Endothelial cell of umbilical vein (primary cell): ENCODE measurements around the gene ZNF679. TPM values are rescaled to one million over a fixed set of nuclear protein-coding genes. Genes with fewer than 3 reads are reported as not detected.

Experiments
- BruUV-seq: library from RNA; stranded (reverse); fragments of 400-500 nt; replicated peaks from 2 replicates; lab custom pipeline; 2021; lab: Mats Ljungman, UMichigan
- CTCF ChIA-PET: fragments of 300-600, 350-600 bp; sonication (Branson Sonifier 250); formaldehyde crosslinking; loops from one replicate; lab custom pipeline; 2021; ENCODE audit warnings: antibody characterized with exemption, inconsistent platforms; lab: Charles Lee
- POLR2A ChIA-PET: fragments of 300-600, 350-600 bp; sonication (Branson Sonifier 250); formaldehyde crosslinking; loops from one replicate; lab custom pipeline; 2021; ENCODE audit warnings: antibody characterized with exemption, inconsistent platforms; lab: Charles Lee
- DNase-seq: peaks from one replicate; pipeline ENCODE4 v3.0.0-alpha.2; 2011; ENCODE audit warnings: low read depth, low spot score
- FAIRE-seq: peaks from 2 replicates; lab custom pipeline; 2011; peaks lifted over from hg19 to GRCh38; lab: Jason Lieb, UNC
- H2AFZ ChIP-seq: 2 replicates; pipeline ENCODE4 v1.6.0; 2012; ENCODE audit warnings: low read depth, low read length, control low read depth, inconsistent platforms
- H3K27ac ChIP-seq: 2 replicates; pipeline ENCODE4 v1.5.1; 2011; ENCODE audit warnings: low read depth, mild to moderate bottlenecking, control low read depth, low read length, moderate library complexity; ENCODE audit not compliant: insufficient read depth
- H3K27me3 ChIP-seq, 2 experiments: 2 replicates each; pipeline versions ENCODE4 v1.6.0 to v1.6.1; 2011; ENCODE audit warnings: low read length in 2 of 2, mixed read lengths in 1 of 2; ENCODE audit not compliant: control insufficient read depth in 2 of 2, insufficient read depth in 2 of 2
- H3K36me3 ChIP-seq, 2 experiments: 2 replicates in 1 of 2; 3 replicates in 1 of 2; pipeline ENCODE4 v1.5.1; 2011; ENCODE audit warnings: low read length in 2 of 2, mild to moderate bottlenecking in 1 of 2, moderate library complexity in 1 of 2; ENCODE audit not compliant: control insufficient read depth in 2 of 2, insufficient read depth in 2 of 2; ENCODE audit errors: extremely low read depth in 1 of 2
- H3K4me1 ChIP-seq: 3 replicates; pipeline ENCODE4 v1.5.1; 2011; ENCODE audit warnings: mild to moderate bottlenecking, low read length; ENCODE audit not compliant: control insufficient read depth, insufficient read depth; ENCODE audit errors: extremely low read depth
- H3K4me2 ChIP-seq: 2 replicates; pipeline ENCODE4 v1.6.1; 2011; ENCODE audit warnings: low read length, control low read depth, mixed read lengths; ENCODE audit not compliant: insufficient read depth
- H3K4me3 ChIP-seq, 3 experiments: fragments of 200-600 bp in 1 of 3; sonication (generic), shearing (Covaris generic) in 1 of 3; replicated peaks in 1 of 3; 2 replicates each; pipeline ENCODE4 v1.5.1; 2011 to 2016; ENCODE audit warnings: control low read depth in 3 of 3, low read length in 3 of 3, mild to moderate bottlenecking in 2 of 3, inconsistent platforms in 1 of 3, low read depth in 1 of 3, moderate library complexity in 1 of 3; ENCODE audit not compliant: insufficient read depth in 1 of 3
- H3K79me2 ChIP-seq: 2 replicates; pipeline ENCODE4 v1.6.0; 2012; ENCODE audit warnings: low read length, inconsistent platforms; ENCODE audit not compliant: control insufficient read depth, insufficient read depth
- H3K9ac ChIP-seq: replicated peaks from 2 replicates; pipeline ENCODE3; 2011; ENCODE audit warnings: low read length, control low read depth; ENCODE audit not compliant: insufficient read depth; ENCODE audit errors: extremely low read depth
- H3K9me1 ChIP-seq: replicated peaks from 3 replicates; pipeline ENCODE4 v1.6.0; 2011; ENCODE audit warnings: mild to moderate bottlenecking, low read length; ENCODE audit not compliant: control insufficient read depth, insufficient read depth; ENCODE audit errors: extremely low read depth
- H3K9me3 ChIP-seq: replicated peaks from 2 replicates; pipeline ENCODE4 v1.5.1; 2012; ENCODE audit warnings: low read length, inconsistent platforms; ENCODE audit not compliant: control insufficient read depth, insufficient read depth
- H4K20me1 ChIP-seq: replicated peaks from 2 replicates; pipeline ENCODE3; 2011; ENCODE audit warnings: mild to moderate bottlenecking, low read length; ENCODE audit not compliant: control insufficient read depth, insufficient read depth; ENCODE audit errors: extremely low read depth
- CTCF ChIP-seq, 2 donors: IDR thresholded peaks; 1 replicate in 1 of 2; 2 replicates in 1 of 2; pipeline ENCODE4 v1.5.1; 2011; ENCODE audit warnings: low read length in 2 of 2, mild to moderate bottlenecking in 2 of 2, moderate library complexity in 2 of 2, control low read depth in 1 of 2, inconsistent platforms in 1 of 2, low read depth in 1 of 2; ENCODE audit not compliant: insufficient read depth in 1 of 2; ENCODE audit errors: extremely low read depth in 1 of 2
- EZH2 ChIP-seq: IDR thresholded peaks from 2 replicates; pipeline ENCODE4 v1.6.1; 2012; ENCODE audit warnings: borderline replicate concordance, low read depth, mild to moderate bottlenecking, moderate library complexity, low read length, inconsistent platforms; ENCODE audit not compliant: severe bottlenecking
- GATA2 ChIP-seq: IDR thresholded peaks from 2 replicates; pipeline ENCODE4 v1.7.0; 2011; ENCODE audit warnings: low read depth, mild to moderate bottlenecking, moderate library complexity, mixed read lengths, low read length; ENCODE audit not compliant: insufficient read length, insufficient read depth
- JUN ChIP-seq: IDR thresholded peaks from 2 replicates; pipeline ENCODE4 v1.6.1; 2011; ENCODE audit warnings: borderline replicate concordance, low read depth; ENCODE audit not compliant: insufficient read length, insufficient read depth
- MYC ChIP-seq: IDR thresholded peaks from one replicate; pipeline ENCODE4 v1.6.1; 2011; ENCODE audit warnings: mild to moderate bottlenecking, low read depth, low read length
- POLR2A ChIP-seq: IDR thresholded peaks from 2 replicates; pipeline ENCODE4 v1.6.1; 2012; ENCODE audit warnings: low read depth, mild to moderate bottlenecking, control low read depth, low read length
- POLR2AphosphoS5 ChIP-seq: IDR thresholded peaks from 2 replicates; pipeline ENCODE4 v1.6.1; 2012; ENCODE audit warnings: low read depth, mild to moderate bottlenecking, control low read depth, low read length, moderate library complexity; ENCODE audit not compliant: insufficient read depth
- dilution Hi-C: fragments of 300-500 bp; cut with MboI; formaldehyde crosslinking; loops from one replicate; pipeline ENCODE4 v1.15.0; 2019; ENCODE audit warnings: low sequenced_read_pairs; ENCODE audit not compliant: extremely low pct_ligation_motif_present
- intact Hi-C: fragments of 100-400 bp; cut with micrococcal nuclease; formaldehyde crosslinking; loops from one replicate; pipeline ENCODE4 v1.10.0; 2022
- polyA plus RNA-seq, 4 experiments: library from polyadenylated mRNA; depleted of rRNA in 3 of 4; stranded (reverse) in 3 of 4; unstranded in 1 of 4; fragments of >200 nt; gene quantifications; 2 replicates each; pipeline versions ENCODE4 v1.2.1 to v1.2.3, GENCODE V29; 2011 to 2012; ENCODE audit warnings: missing spikeins in 1 of 4
- total RNA-seq: library from RNA; stranded (reverse); gene quantifications from 2 replicates; pipeline ENCODE4 v1.2.3, GENCODE V29; 2021

The ZNF679 gene
- total and polyA plus RNA-seq, 2 donors (not counting 3 experiments of a cell fraction or from before 2014, with no cell fraction given) = not detected

- intact Hi-C loops = no loop called here
- no peak overlapping the region for H3K4me3 ChIP-seq
Observed at GRCh38 chr7:64182036-64182790, 46.1 kb upstream of the ZNF679 start.

GRCh38 chr7:64183126-64183742 lies 45.0 kb upstream of the ZNF679 start:
- no peaks in the 10 kb centered on the region for H3K27me3 ChIP-seq
- DNase-seq (no peak), FAIRE-seq (no peak)
- H3K9me1 ChIP-seq = no peaks in the 10 kb centered on the region
- BruUV-seq = no TSS peak
- intact Hi-C loops (no loop called here), dilution Hi-C loops (no loop called here)
- no peaks in the 10 kb centered on the region for H4K20me1 ChIP-seq
- no peak overlapping the region for H3K4me2 ChIP-seq
- ChIA-PET CTCF (no interaction called here), POLR2A (no interaction called here)
- no peak overlapping the region for H2AFZ ChIP-seq
- TF ChIP-seq EZH2 = no peak
- TF ChIP-seq POLR2A = no peak
- peak; percentile 14 to 20 for TF ChIP-seq CTCF (IDR thresholded peaks at IDR 0.05; ENCODE audit: extremely low read depth in 1 of 2, insufficient read depth in 1 of 2, low read depth in 1 of 2, low read length in 2 of 2)
- TF ChIP-seq GATA2 = no peak
- no peak for TF ChIP-seq MYC
- TF ChIP-seq POLR2AphosphoS5 = no peak
- no peak overlapping the region for H3K27ac ChIP-seq
- H3K9ac ChIP-seq = no peak overlapping the region
- H3K4me3 ChIP-seq = no peak overlapping the region
- H3K79me2 ChIP-seq = no peaks in the 10 kb centered on the region
- H3K36me3 ChIP-seq = no peaks in the 10 kb centered on the region
- H3K4me1 ChIP-seq = no peaks in the 10 kb centered on the region
- peaks cover 2% of the 10 kb centered on the region for H3K9me3 ChIP-seq

More at GRCh38 chr7:64182036-64182790, 46.1 kb upstream of the ZNF679 start:
- POLR2A ChIA-PET = no interaction called here
- no TSS peak for BruUV-seq
- FAIRE-seq = no peak
- Histone ChIP-seq H3K9ac (no peak overlapping the region), H3K9me3 (peaks cover 2% of the 10 kb centered on the region), H3K27ac (no peak overlapping the region), H3K36me3 (no peaks in the 10 kb centered on the region), H3K79me2 (no peaks in the 10 kb centered on the region), H4K20me1 (no peaks in the 10 kb centered on the region), H3K27me3 (no peaks in the 10 kb centered on the region), H3K4me1 (no peaks in the 10 kb centered on the region), H3K4me2 (no peak overlapping the region), H2AFZ (no peak overlapping the region), H3K9me1 (no peaks in the 10 kb centered on the region)
- CTCF ChIA-PET = no interaction called here
- TF ChIP-seq JUN = no peak
- no peak for TF ChIP-seq GATA2
- DNase-seq = no peak
- dilution Hi-C loops = no loop called here
